Endothelial cell of umbilical vein (primary cell): Measurements from ENCODE around the gene ERGIC1. TPM values are rescaled to one million over a fixed set of nuclear protein-coding genes. Genes with fewer than 3 reads are reported as not detected.
A peak's percentile ranks its signal among the peaks of the same experiment; 100 is the strongest.

ENCODE experiments used
- BruUV-seq: library from RNA; stranded (reverse); fragments of 400-500 nt; replicated peaks from 2 replicates; lab custom pipeline; 2021; lab: Mats Ljungman, UMichigan
- CTCF ChIA-PET: fragments of 300-600, 350-600 bp; sonication (Branson Sonifier 250); formaldehyde crosslinking; loops from one replicate; lab custom pipeline; 2021; ENCODE audit warnings: antibody characterized with exemption, inconsistent platforms; lab: Charles Lee
- POLR2A ChIA-PET: fragments of 300-600, 350-600 bp; sonication (Branson Sonifier 250); formaldehyde crosslinking; loops from one replicate; lab custom pipeline; 2021; ENCODE audit warnings: antibody characterized with exemption, inconsistent platforms; lab: Charles Lee
- DNase-seq: peaks from one replicate; pipeline ENCODE4 v3.0.0-alpha.2; 2011; ENCODE audit warnings: low read depth, low spot score
- FAIRE-seq: peaks from 2 replicates; lab custom pipeline; 2011; peaks lifted over from hg19 to GRCh38; lab: Jason Lieb, UNC
- H2AFZ ChIP-seq: 2 replicates; pipeline ENCODE4 v1.6.0; 2012; ENCODE audit warnings: low read depth, low read length, control low read depth, inconsistent platforms
- H3K27ac ChIP-seq: 2 replicates; pipeline ENCODE4 v1.5.1; 2011; ENCODE audit warnings: low read depth, mild to moderate bottlenecking, control low read depth, low read length, moderate library complexity; ENCODE audit not compliant: insufficient read depth
- H3K27me3 ChIP-seq, 2 experiments: 2 replicates each; pipeline versions ENCODE4 v1.6.0 to v1.6.1; 2011; ENCODE audit warnings: low read length in 2 of 2, mixed read lengths in 1 of 2; ENCODE audit not compliant: control insufficient read depth in 2 of 2, insufficient read depth in 2 of 2
- H3K36me3 ChIP-seq, 2 experiments: 2 replicates in 1 of 2; 3 replicates in 1 of 2; pipeline ENCODE4 v1.5.1; 2011; ENCODE audit warnings: low read length in 2 of 2, mild to moderate bottlenecking in 1 of 2, moderate library complexity in 1 of 2; ENCODE audit not compliant: control insufficient read depth in 2 of 2, insufficient read depth in 2 of 2; ENCODE audit errors: extremely low read depth in 1 of 2
- H3K4me1 ChIP-seq: 3 replicates; pipeline ENCODE4 v1.5.1; 2011; ENCODE audit warnings: mild to moderate bottlenecking, low read length; ENCODE audit not compliant: control insufficient read depth, insufficient read depth; ENCODE audit errors: extremely low read depth
- H3K4me2 ChIP-seq: 2 replicates; pipeline ENCODE4 v1.6.1; 2011; ENCODE audit warnings: low read length, control low read depth, mixed read lengths; ENCODE audit not compliant: insufficient read depth
- H3K4me3 ChIP-seq, 3 experiments: fragments of 200-600 bp in 1 of 3; sonication (generic), shearing (Covaris generic) in 1 of 3; replicated peaks in 1 of 3; 2 replicates each; pipeline ENCODE4 v1.5.1; 2011 to 2016; ENCODE audit warnings: control low read depth in 3 of 3, low read length in 3 of 3, mild to moderate bottlenecking in 2 of 3, inconsistent platforms in 1 of 3, low read depth in 1 of 3, moderate library complexity in 1 of 3; ENCODE audit not compliant: insufficient read depth in 1 of 3
- H3K79me2 ChIP-seq: 2 replicates; pipeline ENCODE4 v1.6.0; 2012; ENCODE audit warnings: low read length, inconsistent platforms; ENCODE audit not compliant: control insufficient read depth, insufficient read depth
- H3K9ac ChIP-seq: replicated peaks from 2 replicates; pipeline ENCODE3; 2011; ENCODE audit warnings: low read length, control low read depth; ENCODE audit not compliant: insufficient read depth; ENCODE audit errors: extremely low read depth
- H3K9me1 ChIP-seq: replicated peaks from 3 replicates; pipeline ENCODE4 v1.6.0; 2011; ENCODE audit warnings: mild to moderate bottlenecking, low read length; ENCODE audit not compliant: control insufficient read depth, insufficient read depth; ENCODE audit errors: extremely low read depth
- H3K9me3 ChIP-seq: replicated peaks from 2 replicates; pipeline ENCODE4 v1.5.1; 2012; ENCODE audit warnings: low read length, inconsistent platforms; ENCODE audit not compliant: control insufficient read depth, insufficient read depth
- H4K20me1 ChIP-seq: replicated peaks from 2 replicates; pipeline ENCODE3; 2011; ENCODE audit warnings: mild to moderate bottlenecking, low read length; ENCODE audit not compliant: control insufficient read depth, insufficient read depth; ENCODE audit errors: extremely low read depth
- CTCF ChIP-seq, 2 donors: IDR thresholded peaks; 1 replicate in 1 of 2; 2 replicates in 1 of 2; pipeline ENCODE4 v1.5.1; 2011; ENCODE audit warnings: low read length in 2 of 2, mild to moderate bottlenecking in 2 of 2, moderate library complexity in 2 of 2, control low read depth in 1 of 2, inconsistent platforms in 1 of 2, low read depth in 1 of 2; ENCODE audit not compliant: insufficient read depth in 1 of 2; ENCODE audit errors: extremely low read depth in 1 of 2
- EZH2 ChIP-seq: IDR thresholded peaks from 2 replicates; pipeline ENCODE4 v1.6.1; 2012; ENCODE audit warnings: borderline replicate concordance, low read depth, mild to moderate bottlenecking, moderate library complexity, low read length, inconsistent platforms; ENCODE audit not compliant: severe bottlenecking
- FOS ChIP-seq: IDR thresholded peaks from 2 replicates; pipeline ENCODE4 v1.6.1; 2011; ENCODE audit warnings: mild to moderate bottlenecking, low read length, moderate library complexity, borderline replicate concordance; ENCODE audit not compliant: insufficient read depth
- GATA2 ChIP-seq: IDR thresholded peaks from 2 replicates; pipeline ENCODE4 v1.7.0; 2011; ENCODE audit warnings: low read depth, mild to moderate bottlenecking, moderate library complexity, mixed read lengths, low read length; ENCODE audit not compliant: insufficient read length, insufficient read depth
- JUN ChIP-seq: IDR thresholded peaks from 2 replicates; pipeline ENCODE4 v1.6.1; 2011; ENCODE audit warnings: borderline replicate concordance, low read depth; ENCODE audit not compliant: insufficient read length, insufficient read depth
- MAX ChIP-seq: IDR thresholded peaks from 2 replicates; pipeline ENCODE4 v1.6.1; 2011; ENCODE audit not compliant: insufficient read depth, insufficient read length
- MYC ChIP-seq: IDR thresholded peaks from one replicate; pipeline ENCODE4 v1.6.1; 2011; ENCODE audit warnings: mild to moderate bottlenecking, low read depth, low read length
- POLR2A ChIP-seq: IDR thresholded peaks from 2 replicates; pipeline ENCODE4 v1.6.1; 2012; ENCODE audit warnings: low read depth, mild to moderate bottlenecking, control low read depth, low read length
- POLR2AphosphoS5 ChIP-seq: IDR thresholded peaks from 2 replicates; pipeline ENCODE4 v1.6.1; 2012; ENCODE audit warnings: low read depth, mild to moderate bottlenecking, control low read depth, low read length, moderate library complexity; ENCODE audit not compliant: insufficient read depth
- dilution Hi-C: fragments of 300-500 bp; cut with MboI; formaldehyde crosslinking; loops from one replicate; pipeline ENCODE4 v1.15.0; 2019; ENCODE audit warnings: low sequenced_read_pairs; ENCODE audit not compliant: extremely low pct_ligation_motif_present
- intact Hi-C: fragments of 100-400 bp; cut with micrococcal nuclease; formaldehyde crosslinking; loops from one replicate; pipeline ENCODE4 v1.10.0; 2022
- polyA plus RNA-seq, 4 experiments: library from polyadenylated mRNA; depleted of rRNA in 3 of 4; stranded (reverse) in 3 of 4; unstranded in 1 of 4; fragments of >200 nt; gene quantifications; 2 replicates each; pipeline versions ENCODE4 v1.2.1 to v1.2.3, GENCODE V29; 2011 to 2012; ENCODE audit warnings: missing spikeins in 1 of 4
- total RNA-seq: library from RNA; stranded (reverse); gene quantifications from 2 replicates; pipeline ENCODE4 v1.2.3, GENCODE V29; 2021

Gene ERGIC1
- total and polyA plus RNA-seq, 2 donors (not counting 3 experiments of a cell fraction or from before 2014, with no cell fraction given), result 105 to 109 TPM

- Histone ChIP-seq H3K36me3 (no peaks in the 10 kb centered on the region), H2AFZ (no peak overlapping the region), H3K9ac (peak overlapping the region; percentile 82), H3K79me2 (peaks cover 33% of the 10 kb centered on the region), H3K27ac (peak overlapping the region; percentile 90), H3K9me3 (no peaks in the 10 kb centered on the region), H3K9me1 (no peaks in the 10 kb centered on the region), H3K4me1 (peaks cover 61% of the 10 kb centered on the region), H3K4me2 (peak overlapping the region; percentile 27), H3K4me3 (no peak overlapping the region), H3K27me3 (no peaks in the 10 kb centered on the region), H4K20me1 (no peaks in the 10 kb centered on the region)
- ChIA-PET CTCF (interaction anchor here (0.8 to 4.6 kb wide), 16 partner anchors 10 to 145 kb away, joined by 3 to 37 read pairs (median 4); partner anchors contain the start of gene DUSP1), POLR2A (interaction anchor here (1.6 to 4.0 kb wide), 2 partner anchors 11 to 90 kb away, joined by 23 to 60 read pairs; partner anchors contain the start of gene DUSP1)
- FAIRE-seq (no peak), DNase-seq (no peak)
- no TSS peak for BruUV-seq
- dilution Hi-C loops, result no loop called here
- intact Hi-C loops, result loop anchor here (1.0 to 2.0 kb wide), 12 partner anchors 10 to 112 kb away; no protein-coding TSS in a partner anchor
- TF ChIP-seq GATA2, result no peak
Measured at GRCh38 chr5:172859966-172860365, 25.9 kb downstream of the ERGIC1 start.

- H3K27me3 ChIP-seq, result no peaks in the 10 kb centered on the region
- FAIRE-seq, result peak; percentile 96
- ChIA-PET CTCF (interaction anchor here (0.6 to 4.6 kb wide), 17 partner anchors 9 to 146 kb away, joined by 3 to 37 read pairs (median 4); partner anchors contain the start of gene DUSP1), POLR2A (interaction anchor here (4.0 kb wide), 1 partner anchor 91 kb away, joined by 60 read pairs; the partner anchor contains the start of gene DUSP1)
- peaks cover 26% of the 10 kb centered on the region for H3K79me2 ChIP-seq
- H3K27ac ChIP-seq, result peak overlapping the region; percentile 90
- no peaks in the 10 kb centered on the region for H3K36me3 ChIP-seq
- H3K4me1 ChIP-seq, result peaks cover 53% of the 10 kb centered on the region
- TF ChIP-seq FOS (no peak), EZH2 (no peak), MAX (no peak), MYC (no peak), POLR2A (peak; percentile 53), GATA2 (no peak), CTCF (IDR thresholded peaks at IDR 0.05; ENCODE audit: extremely low read depth in 1 of 2, insufficient read depth in 1 of 2, low read depth in 1 of 2, low read length in 2 of 2) (no peak), POLR2AphosphoS5 (peak; percentile 53), JUN (no peak)
- no peak overlapping the region for H2AFZ ChIP-seq
- dilution Hi-C loops, result no loop called here
- peak overlapping the region; percentile 82 for H3K9ac ChIP-seq
- intact Hi-C loops, result no loop called here
- H3K9me1 ChIP-seq, result no peaks in the 10 kb centered on the region
- H3K4me2 ChIP-seq, result peak overlapping the region; percentile 26
- H4K20me1 ChIP-seq, result no peaks in the 10 kb centered on the region
- no peaks in the 10 kb centered on the region for H3K9me3 ChIP-seq
- peak; percentile 90 for DNase-seq
- H3K4me3 ChIP-seq, result no peak overlapping the region
- BruUV-seq, result no TSS peak
Measured at GRCh38 chr5:172860520-172861443, 26.7 kb downstream of the ERGIC1 start.
